ENCODE results near the gene PLOD3. TPM values are rescaled to one million over a fixed set of nuclear protein-coding genes. Genes with fewer than 3 reads are reported as not detected.

Gene PLOD3
- total and polyA plus RNA-seq, 9 of the 15 experiments (the other 6 are each of a cell fraction or from before 2014, with no cell fraction given) = 2.8 to 101 (median 30.9) TPM

DNA sequence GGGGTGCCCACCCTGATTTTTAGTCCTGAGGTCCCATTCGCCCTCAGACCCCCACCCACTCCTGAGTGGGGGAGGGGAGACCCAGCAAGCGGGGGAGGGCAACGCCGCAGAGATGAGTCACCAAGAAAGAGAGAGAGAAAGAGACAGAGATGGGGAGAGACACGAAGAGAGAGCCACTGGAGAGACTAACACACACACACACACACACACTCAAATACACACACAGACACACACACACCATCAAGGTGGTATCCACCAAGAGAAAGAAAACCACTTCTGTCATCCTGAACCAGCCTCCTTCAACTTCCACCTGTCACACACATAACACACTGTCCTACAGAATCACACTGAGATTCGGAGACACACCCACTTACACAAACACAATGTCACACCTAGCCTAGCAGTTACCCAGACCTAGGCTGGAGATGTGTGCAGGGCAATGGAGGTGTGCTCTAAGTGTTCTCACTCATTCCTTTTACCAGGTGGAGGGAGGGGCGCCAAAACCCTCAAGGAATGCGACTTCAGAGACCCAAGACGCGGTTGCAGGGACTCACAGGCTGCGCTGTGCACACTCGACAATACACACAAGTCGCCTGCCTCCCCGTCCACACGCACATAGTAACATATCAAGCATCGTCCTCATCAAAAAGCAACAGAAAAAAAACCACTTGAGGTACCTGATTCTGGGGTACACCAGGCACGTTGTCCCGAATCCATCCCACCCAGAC, 48.1 kb downstream of the PLOD3 start:
- POLR2A ChIA-PET = no interaction called here
- peak overlapping the region; percentile 71 for H3K4me2 ChIP-seq (ENCODE audit: insufficient read depth, low read length)
- in situ Hi-C loops (cut with MboI) (no loop called here), intact Hi-C loops (cut with micrococcal nuclease) (loop anchor here (2.0 kb wide), 1 partner anchor 24 kb away; no protein-coding TSS in a partner anchor)
- H4K20me1 ChIP-seq (replicated peaks; ENCODE audit: control insufficient read depth, insufficient read depth, low read length) = peaks cover 24% of the 10 kb centered on the region
- no peak overlapping the region; the same call in 2 of the 3 replicates for H3K27ac ChIP-seq (ENCODE audit: extremely low read depth, low read depth, low read length)
- peaks cover 29 to 45% of the 10 kb centered on the region in 2 experiments; a peak in 4 of 5 replicates for H3K27me3 ChIP-seq (ENCODE audit: control insufficient read depth in 2 of 2, insufficient read depth in 2 of 2, low read length in 2 of 2)
- ATAC-seq = no peak
- H3K9ac ChIP-seq (ENCODE audit: insufficient read depth in 1 of 2, low read depth in 2 of 2, low read length in 2 of 2) = peak overlapping the region in 1 of 2 experiments; percentile 36; a peak in 1 of 4 replicates
- no peaks in the 10 kb centered on the region for H3K79me2 ChIP-seq (ENCODE audit: control insufficient read depth, insufficient read depth, low read length)
- H3K36me3 ChIP-seq (ENCODE audit: control insufficient read depth, insufficient read depth, low read length) = no peaks in the 10 kb centered on the region
- CTCF ChIA-PET (ENCODE audit: low intra/inter-chr PET ratio) = interaction anchor here (2.4 kb wide), 1 partner anchor 25 kb away, joined by 20 read pairs; no protein-coding TSS in a partner anchor
- peaks cover 6% of the 10 kb centered on the region for H3K9me1 ChIP-seq (ENCODE audit: control insufficient read depth, insufficient read depth, low read length)
- under 1% methylated on average over 14 of the region's 18 CpGs for WGBS (ENCODE audit: insufficient coverage, low coverage, missing lambda C conversion rate)
- FAIRE-seq = peak; percentile 71
- no peaks in the 10 kb centered on the region for H3K9me3 ChIP-seq (replicated peaks; ENCODE audit: control insufficient read depth, insufficient read depth, low read depth, low read length)
- peaks cover 33 to 71% of the 10 kb centered on the region in 2 experiments for H3K4me1 ChIP-seq (replicated peaks in 1 of 2; ENCODE audit: control insufficient read depth in 2 of 2, insufficient read depth in 2 of 2, low read length in 2 of 2)
- H3K4me3 ChIP-seq = no peak overlapping the region
- no TSS peak for BruUV-seq (replicated peaks)
- peak overlapping the region; percentile 78 for H2AFZ ChIP-seq (ENCODE audit: low read depth, low read length)
- DNase-seq (ENCODE audit: extremely low read depth in 1 of 4, low spot score in 3 of 4) = peak in 3 of 4 experiments; percentile 50 to 61 (median 51)
- TF ChIP-seq CHD1 (IDR thresholded peaks at IDR 0.05; ENCODE audit: low read length) (no peak), SRSF1 (IDR thresholded peaks at IDR 0.05; ENCODE audit: low read depth, low read length) (no peak), CBFA2T3 (IDR thresholded peaks at IDR 0.05) (peak; percentile 35), NFE2 (IDR thresholded peaks at IDR 0.05; ENCODE audit: low read depth) (no peak), PTTG1 (tag; IDR thresholded peaks at IDR 0.05; ENCODE audit: low read depth) (no peak), DPF2 (IDR thresholded peaks at IDR 0.05) (peak; percentile 92), HDAC1 (IDR thresholded peaks at IDR 0.05) (peak in 1 of 2 experiments; percentile 73; a peak in 2 of 4 replicates), PHF20 (IDR thresholded peaks at IDR 0.05; ENCODE audit: partially characterized antibody) (peak; percentile 19), NEUROD1 (IDR thresholded peaks at IDR 0.05; ENCODE audit: borderline replicate concordance, low read depth, low read length, partially characterized antibody) (peak; percentile 60), ATF1 (CRISPR knock-in tag; IDR thresholded peaks at IDR 0.05) (no peak), ATF1 (tag; IDR thresholded peaks at IDR 0.05) (peak; percentile 41; the same call in 1 of the 2 replicates), SMAD2 (IDR thresholded peaks at IDR 0.05; ENCODE audit: low read depth, low read length) (no peak)
- TF ChIP-seq, protein P1, sequence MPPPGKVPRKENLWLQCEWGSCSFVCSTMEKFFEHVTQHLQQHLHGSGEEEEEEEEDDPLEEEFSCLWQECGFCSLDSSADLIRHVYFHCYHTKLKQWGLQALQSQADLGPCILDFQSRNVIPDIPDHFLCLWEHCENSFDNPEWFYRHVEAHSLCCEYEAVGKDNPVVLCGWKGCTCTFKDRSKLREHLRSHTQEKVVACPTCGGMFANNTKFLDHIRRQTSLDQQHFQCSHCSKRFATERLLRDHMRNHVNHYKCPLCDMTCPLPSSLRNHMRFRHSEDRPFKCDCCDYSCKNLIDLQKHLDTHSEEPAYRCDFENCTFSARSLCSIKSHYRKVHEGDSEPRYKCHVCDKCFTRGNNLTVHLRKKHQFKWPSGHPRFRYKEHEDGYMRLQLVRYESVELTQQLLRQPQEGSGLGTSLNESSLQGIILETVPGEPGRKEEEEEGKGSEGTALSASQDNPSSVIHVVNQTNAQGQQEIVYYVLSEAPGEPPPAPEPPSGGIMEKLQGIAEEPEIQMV (tag; conservative IDR thresholded peaks at IDR 0.05; ENCODE audit: low read depth) = no peak
- TF ChIP-seq, protein P2, sequence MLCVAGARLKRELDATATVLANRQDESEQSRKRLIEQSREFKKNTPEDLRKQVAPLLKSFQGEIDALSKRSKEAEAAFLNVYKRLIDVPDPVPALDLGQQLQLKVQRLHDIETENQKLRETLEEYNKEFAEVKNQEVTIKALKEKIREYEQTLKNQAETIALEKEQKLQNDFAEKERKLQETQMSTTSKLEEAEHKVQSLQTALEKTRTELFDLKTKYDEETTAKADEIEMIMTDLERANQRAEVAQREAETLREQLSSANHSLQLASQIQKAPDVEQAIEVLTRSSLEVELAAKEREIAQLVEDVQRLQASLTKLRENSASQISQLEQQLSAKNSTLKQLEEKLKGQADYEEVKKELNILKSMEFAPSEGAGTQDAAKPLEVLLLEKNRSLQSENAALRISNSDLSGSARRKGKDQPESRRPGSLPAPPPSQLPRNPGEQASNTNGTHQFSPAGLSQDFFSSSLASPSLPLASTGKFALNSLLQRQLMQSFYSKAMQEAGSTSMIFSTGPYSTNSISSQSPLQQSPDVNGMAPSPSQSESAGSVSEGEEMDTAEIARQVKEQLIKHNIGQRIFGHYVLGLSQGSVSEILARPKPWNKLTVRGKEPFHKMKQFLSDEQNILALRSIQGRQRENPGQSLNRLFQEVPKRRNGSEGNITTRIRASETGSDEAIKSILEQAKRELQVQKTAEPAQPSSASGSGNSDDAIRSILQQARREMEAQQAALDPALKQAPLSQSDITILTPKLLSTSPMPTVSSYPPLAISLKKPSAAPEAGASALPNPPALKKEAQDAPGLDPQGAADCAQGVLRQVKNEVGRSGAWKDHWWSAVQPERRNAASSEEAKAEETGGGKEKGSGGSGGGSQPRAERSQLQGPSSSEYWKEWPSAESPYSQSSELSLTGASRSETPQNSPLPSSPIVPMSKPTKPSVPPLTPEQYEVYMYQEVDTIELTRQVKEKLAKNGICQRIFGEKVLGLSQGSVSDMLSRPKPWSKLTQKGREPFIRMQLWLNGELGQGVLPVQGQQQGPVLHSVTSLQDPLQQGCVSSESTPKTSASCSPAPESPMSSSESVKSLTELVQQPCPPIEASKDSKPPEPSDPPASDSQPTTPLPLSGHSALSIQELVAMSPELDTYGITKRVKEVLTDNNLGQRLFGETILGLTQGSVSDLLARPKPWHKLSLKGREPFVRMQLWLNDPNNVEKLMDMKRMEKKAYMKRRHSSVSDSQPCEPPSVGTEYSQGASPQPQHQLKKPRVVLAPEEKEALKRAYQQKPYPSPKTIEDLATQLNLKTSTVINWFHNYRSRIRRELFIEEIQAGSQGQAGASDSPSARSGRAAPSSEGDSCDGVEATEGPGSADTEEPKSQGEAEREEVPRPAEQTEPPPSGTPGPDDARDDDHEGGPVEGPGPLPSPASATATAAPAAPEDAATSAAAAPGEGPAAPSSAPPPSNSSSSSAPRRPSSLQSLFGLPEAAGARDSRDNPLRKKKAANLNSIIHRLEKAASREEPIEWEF (CRISPR knock-in tag; IDR thresholded peaks at IDR 0.05) = no peak
- TF ChIP-seq, protein P3, sequence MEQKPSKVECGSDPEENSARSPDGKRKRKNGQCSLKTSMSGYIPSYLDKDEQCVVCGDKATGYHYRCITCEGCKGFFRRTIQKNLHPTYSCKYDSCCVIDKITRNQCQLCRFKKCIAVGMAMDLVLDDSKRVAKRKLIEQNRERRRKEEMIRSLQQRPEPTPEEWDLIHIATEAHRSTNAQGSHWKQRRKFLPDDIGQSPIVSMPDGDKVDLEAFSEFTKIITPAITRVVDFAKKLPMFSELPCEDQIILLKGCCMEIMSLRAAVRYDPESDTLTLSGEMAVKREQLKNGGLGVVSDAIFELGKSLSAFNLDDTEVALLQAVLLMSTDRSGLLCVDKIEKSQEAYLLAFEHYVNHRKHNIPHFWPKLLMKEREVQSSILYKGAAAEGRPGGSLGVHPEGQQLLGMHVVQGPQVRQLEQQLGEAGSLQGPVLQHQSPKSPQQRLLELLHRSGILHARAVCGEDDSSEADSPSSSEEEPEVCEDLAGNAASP (IDR thresholded peaks at IDR 0.05) = no peak

All from K562 (cell line).